ENCODE results near the gene COL5A1. TPM values are rescaled to one million over a fixed set of nuclear protein-coding genes. Genes with fewer than 3 reads are reported as not detected.
A peak's percentile ranks its signal among the peaks of the same experiment; 100 is the strongest.

Gene COL5A1
- total RNA-seq, 1 donor from 2014 or later, result 2.8 TPM

GRCh38 chr9:134688661-134689320 is 47.2 kb downstream of the COL5A1 start:
- DNase-seq (ENCODE audit: low spot score) (no peak), ATAC-seq (no peak)

- ATAC-seq (peak; percentile 82), DNase-seq (ENCODE audit: low spot score) (no peak)
Observed at GRCh38 chr9:134689321-134690181, 47.9 kb downstream of the COL5A1 start.

GRCh38 chr9:134690301-134690751 is 48.7 kb downstream of the COL5A1 start:
- ATAC-seq (no peak), DNase-seq (ENCODE audit: low spot score) (no peak)

- DNase-seq (ENCODE audit: low spot score) (no peak), ATAC-seq (peak; percentile 8)
Observed at GRCh38 chr9:134690946-134691694, 49.5 kb downstream of the COL5A1 start.

- no peak for DNase-seq (ENCODE audit: low spot score)
Observed at GRCh38 chr9:134691695-134692572, 50.3 kb downstream of the COL5A1 start.

GRCh38 chr9:134692573-134692860 is 50.9 kb downstream of the COL5A1 start:
- DNase-seq (ENCODE audit: low spot score) (no peak), ATAC-seq (no peak)

More at GRCh38 chr9:134691695-134692572, 50.3 kb downstream of the COL5A1 start:
- ATAC-seq, result no peak

- ATAC-seq (no peak), DNase-seq (ENCODE audit: low spot score) (no peak)
Observed at GRCh38 chr9:134693011-134693410, 51.4 kb downstream of the COL5A1 start.

- ATAC-seq, result no peak
- no peak for DNase-seq (ENCODE audit: low spot score)
Observed at GRCh38 chr9:134693641-134694367, 52.2 kb downstream of the COL5A1 start.

GRCh38 chr9:134694368-134694665 is 52.7 kb downstream of the COL5A1 start:
- ATAC-seq (no peak), DNase-seq (ENCODE audit: low spot score) (no peak)

GRCh38 chr9:134694714-134695113 is 53.1 kb downstream of the COL5A1 start:
- ATAC-seq (no peak), DNase-seq (ENCODE audit: low spot score) (no peak)

GRCh38 chr9:134695144-134695543 is 53.5 kb downstream of the COL5A1 start:
- DNase-seq (ENCODE audit: low spot score), result no peak

GRCh38 chr9:134696433-134696832 is 54.8 kb downstream of the COL5A1 start:
- no peak for DNase-seq (ENCODE audit: low spot score)
- no peak for ATAC-seq

More at GRCh38 chr9:134695144-134695543, 53.5 kb downstream of the COL5A1 start:
- ATAC-seq, result no peak

GRCh38 chr9:134698111-134698510 is 56.5 kb downstream of the COL5A1 start:
- no peak for DNase-seq (ENCODE audit: low spot score)
- no peak for ATAC-seq

- ATAC-seq (peak; percentile 91), DNase-seq (ENCODE audit: low spot score) (peak; percentile 67)
Observed at GRCh38 chr9:134698587-134699342, 57.2 kb downstream of the COL5A1 start.

GRCh38 chr9:134699343-134699740 is 57.7 kb downstream of the COL5A1 start:
- no peak for ATAC-seq
- DNase-seq (ENCODE audit: low spot score), result no peak

GRCh38 chr9:134700636-134701350 is 59.2 kb downstream of the COL5A1 start:
- DNase-seq (ENCODE audit: low spot score), result no peak
- no peak for ATAC-seq

GRCh38 chr9:134701581-134702259 is 60.1 kb downstream of the COL5A1 start:
- DNase-seq (ENCODE audit: low spot score) (no peak), ATAC-seq (no peak)

GRCh38 chr9:134702291-134702690 is 60.7 kb downstream of the COL5A1 start:
- no peak for DNase-seq (ENCODE audit: low spot score)

More at GRCh38 chr9:134702291-134702690, 60.7 kb downstream of the COL5A1 start:
- ATAC-seq, result no peak

All from left lobe of liver (tissue), 2 donors.